Urothelium cell line (cell line): ENCODE measurements around the gene DUSP3.

ENCODE experiments used
- DNase-seq: peaks from one replicate; pipeline ENCODE4 v3.0.0; 2011; ENCODE audit warnings: low spot score, mixed read lengths
- FAIRE-seq: peaks from 2 replicates; lab custom pipeline; 2011; peaks lifted over from hg19 to GRCh38; lab: Jason Lieb, UNC

The DUSP3 gene

DNA sequence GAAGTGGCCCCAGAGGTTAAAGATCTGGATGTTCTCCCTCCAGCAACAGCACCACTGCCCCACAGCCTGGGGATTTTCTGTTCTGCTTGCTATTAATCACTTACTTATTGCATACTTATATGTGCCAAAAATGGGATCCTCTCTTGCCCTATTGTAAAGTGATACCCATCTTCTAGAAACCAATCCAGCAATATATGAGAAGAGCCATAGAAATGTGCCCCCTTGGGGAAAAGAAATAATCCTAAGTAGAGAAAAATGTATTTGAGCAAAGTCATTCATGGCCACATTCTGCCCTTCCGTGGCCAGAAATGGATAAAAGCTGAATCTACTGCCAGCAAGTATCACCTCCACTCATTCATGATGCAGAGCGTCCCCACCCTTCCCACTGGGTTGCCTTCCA is 41.1 kb downstream of the DUSP3 start:
- DNase-seq (no peak), FAIRE-seq (peak; percentile 17)

DNA sequence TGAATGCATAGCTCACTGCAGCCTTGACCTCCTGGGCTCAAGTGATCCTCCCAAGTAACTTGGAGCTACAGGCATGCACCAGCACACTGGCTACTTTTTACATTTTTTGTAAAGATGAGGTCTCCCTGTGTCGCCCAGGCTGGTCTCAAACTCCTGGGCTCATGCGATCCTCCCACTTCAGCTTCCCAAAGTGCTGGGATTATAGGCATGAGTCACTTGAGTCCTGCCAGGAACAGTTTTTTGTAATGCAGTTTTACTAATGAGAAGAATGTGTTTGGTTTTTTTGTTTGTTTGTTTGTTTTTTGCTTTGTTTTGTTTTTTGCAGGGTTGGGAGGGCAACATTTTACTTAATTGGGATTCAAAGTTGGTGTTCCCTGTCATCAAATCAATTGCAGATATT is 42.4 kb downstream of the DUSP3 start:
- FAIRE-seq (no peak), DNase-seq (no peak)

DNA sequence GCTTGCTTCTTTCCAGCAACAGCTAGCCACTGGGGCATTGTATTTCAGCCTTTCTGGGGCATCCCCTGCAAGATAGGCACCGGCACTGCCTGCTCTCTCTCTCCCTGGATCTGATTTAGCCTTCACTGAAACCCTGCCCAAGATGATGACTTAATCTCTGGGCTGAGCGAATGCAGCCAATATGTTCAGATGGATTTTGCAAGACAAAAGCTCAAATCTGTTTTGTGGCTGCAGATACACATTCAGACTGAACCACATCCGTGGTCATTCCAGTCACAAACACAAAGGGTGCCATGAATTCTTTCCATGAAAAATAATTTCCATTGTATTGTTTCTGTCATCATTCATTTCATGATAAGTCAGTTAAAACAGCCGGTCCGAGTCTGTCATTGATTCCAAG is 44.4 kb downstream of the DUSP3 start:
- FAIRE-seq: peak; percentile 20
- peak; percentile 62 for DNase-seq

- FAIRE-seq: no peak
- DNase-seq: no peak
These were observed 44.8 kb downstream of the DUSP3 start for GRCh38 chr17:43733956-43734355.

DNA sequence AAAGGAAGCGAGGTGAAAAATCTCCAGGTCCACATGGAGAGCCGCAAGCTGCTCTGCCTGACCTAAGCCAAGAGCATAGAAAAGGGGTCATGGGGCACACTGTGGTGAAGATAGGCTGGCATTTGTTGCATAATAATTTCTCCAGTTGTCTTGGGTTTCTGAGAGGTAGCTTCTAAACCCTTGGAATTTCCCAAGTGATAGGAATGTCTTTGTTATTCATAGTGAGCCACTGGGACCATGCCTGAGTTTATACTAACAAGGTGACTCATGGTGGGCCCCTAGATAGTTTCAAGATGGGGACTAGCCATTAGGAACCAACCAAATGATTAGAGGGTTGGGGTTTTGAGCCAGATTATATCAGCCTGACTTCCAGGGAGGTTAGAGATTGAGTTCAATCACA is 45.8 kb downstream of the DUSP3 start:
- FAIRE-seq: no peak
- DNase-seq: peak; percentile 32

- FAIRE-seq (no peak), DNase-seq (no peak)
These were observed 50.7 kb downstream of the DUSP3 start for GRCh38 chr17:43728081-43728480.

DNA sequence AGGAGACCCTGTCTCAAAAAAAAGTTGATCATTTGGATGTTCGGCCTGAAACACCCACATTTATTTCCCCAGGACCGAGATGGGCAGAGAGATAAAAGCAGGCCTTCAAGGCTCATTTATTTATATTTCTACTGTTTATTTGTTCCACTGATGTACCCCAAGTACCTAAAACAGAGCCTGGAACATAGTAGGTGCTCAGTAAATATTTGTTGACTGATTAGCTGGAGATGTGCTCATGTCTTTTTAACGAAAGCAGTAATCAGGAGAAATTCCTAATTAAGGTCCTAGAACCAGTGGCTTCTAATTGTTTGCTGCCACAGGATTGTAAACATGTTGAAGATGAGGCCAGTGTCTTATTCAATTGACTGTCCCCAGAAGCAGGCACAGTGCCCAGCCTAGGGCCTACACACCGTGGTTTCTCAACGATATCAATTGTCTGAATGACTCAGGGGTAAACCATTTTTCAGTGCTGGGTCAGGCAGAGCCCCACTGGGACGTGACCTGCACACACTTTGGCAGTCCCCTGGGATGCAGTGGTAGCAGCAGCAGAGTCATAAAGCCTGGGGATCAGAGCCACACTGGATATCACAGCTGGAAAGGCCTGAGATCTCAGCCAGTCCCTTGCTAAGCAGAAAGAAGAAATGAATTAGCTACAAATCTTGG is 54.9 kb downstream of the DUSP3 start:
- FAIRE-seq (peak; percentile 70), DNase-seq (peak; percentile 88)

DNA sequence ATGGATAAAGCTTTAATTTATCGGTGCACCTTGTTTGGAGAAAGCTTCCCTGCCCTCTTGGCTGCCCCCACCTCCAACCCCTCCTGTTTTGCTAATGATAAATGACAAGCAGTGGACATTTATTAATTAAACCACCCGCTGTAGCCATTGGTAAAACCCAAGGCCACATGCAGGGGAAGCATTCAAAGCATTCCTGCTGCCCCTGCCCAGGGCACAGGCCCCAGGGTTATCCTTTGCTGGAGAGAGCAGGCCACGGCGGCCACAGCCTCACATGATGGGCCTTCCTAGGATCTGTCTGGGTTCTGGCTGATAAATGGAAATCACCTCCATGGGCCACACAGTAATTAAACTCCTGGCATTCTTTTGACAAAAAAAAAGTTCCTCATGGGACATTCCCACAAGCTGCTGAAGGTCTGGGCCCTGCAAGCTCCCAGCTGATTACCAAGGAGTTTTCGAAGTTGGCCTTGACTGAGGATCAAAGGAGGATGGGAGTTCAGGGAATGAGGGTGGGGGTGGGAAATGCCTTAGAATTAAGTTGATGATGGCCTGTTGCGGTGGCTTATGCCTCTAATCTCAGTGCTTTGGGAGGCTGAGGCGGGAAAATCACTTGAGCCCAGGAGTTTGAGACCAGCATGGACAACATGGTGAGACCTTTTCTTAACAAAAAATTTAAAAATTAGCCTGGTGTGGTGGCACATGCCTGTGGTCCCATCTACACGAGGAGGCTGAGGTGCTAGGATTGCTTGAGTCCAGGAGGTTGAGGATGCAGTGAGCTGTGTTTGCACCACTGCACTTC is 55.7 kb downstream of the DUSP3 start:
- FAIRE-seq: peak; percentile 32
- DNase-seq: no peak

DNA sequence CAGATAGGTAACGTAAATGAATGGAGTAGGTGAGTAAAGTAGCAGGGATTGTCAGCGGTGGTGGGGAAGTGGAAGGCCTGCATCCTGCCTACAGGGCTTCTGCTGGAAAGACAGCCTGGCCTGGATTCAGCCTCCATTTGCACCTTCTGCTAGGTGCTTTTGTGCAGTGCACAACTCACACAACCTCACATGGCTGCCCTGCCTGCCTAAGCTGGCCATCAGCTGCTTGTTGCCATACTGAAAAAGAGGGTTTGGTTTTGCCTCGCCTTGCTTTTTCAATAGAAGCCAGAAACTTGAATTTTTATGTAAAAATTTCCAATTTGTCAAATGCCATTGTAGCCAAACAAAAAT is 56.5 kb downstream of the DUSP3 start:
- DNase-seq: no peak
- no peak for FAIRE-seq

DNA sequence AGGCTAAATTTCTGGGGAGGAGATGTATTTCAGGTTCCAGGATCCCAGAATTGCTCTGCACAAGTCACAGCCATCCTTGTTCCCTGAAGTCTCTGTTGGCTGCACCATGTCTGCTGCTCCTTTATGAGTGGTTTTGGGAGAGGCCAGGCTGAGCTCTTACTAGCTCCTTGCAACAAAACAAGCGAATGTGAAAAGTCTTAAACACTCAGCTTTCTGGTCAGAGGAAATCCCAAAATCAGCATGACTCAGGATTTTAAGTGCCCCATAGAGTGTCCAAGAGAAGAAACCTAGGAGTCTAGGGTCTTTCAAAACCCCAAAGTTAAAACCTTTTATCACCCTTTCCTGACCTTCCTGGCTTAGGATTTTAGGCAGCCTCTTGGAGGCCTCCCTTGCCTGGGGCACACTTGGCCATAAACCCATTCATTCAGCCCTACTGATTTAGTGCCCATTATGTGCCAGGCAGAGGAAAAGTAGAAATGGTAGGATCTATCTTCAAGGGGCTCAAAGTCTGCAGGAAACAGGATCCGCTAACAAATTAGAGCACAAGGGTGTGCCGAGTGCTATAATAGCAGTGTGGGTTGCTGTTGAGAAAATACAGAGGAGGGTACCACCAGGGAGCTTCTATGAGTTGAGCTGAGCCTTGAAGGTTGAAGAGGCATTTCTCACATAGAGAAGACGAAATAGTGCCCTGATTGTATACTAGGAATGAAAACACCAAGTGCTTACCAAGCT is 57.1 kb downstream of the DUSP3 start:
- FAIRE-seq: no peak

GRCh38 chr17:43720311-43721060 is 58.3 kb downstream of the DUSP3 start:
- DNase-seq (peak; percentile 80), FAIRE-seq (peak; percentile 68)

More for the DNA sequence above, 57.1 kb downstream of the DUSP3 start:
- no peak for DNase-seq

GRCh38 chr17:43719578-43719977 is 59.2 kb downstream of the DUSP3 start:
- DNase-seq: no peak
- no peak for FAIRE-seq

- DNase-seq (no peak), FAIRE-seq (no peak)
These were observed 60.2 kb downstream of the DUSP3 start for GRCh38 chr17:43718544-43718943.

DNA sequence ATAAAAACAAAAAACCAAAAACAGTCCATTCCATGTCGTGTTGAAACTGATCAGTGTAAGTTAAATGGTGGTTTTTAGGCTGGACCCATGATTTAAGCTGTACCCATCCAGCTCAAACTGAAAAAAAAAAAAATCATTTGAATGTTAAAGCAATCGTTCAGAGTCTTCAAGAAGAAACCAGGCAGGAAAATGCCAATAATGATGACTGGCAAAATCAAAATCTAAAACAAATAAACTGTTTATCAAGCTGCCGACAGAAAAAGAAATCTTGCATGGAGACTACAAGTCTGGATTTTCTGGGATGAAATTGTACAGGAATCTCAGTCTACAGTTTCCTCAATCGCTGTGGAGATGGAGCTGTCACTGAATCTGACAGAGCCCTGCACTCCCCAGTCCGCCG is 60.9 kb downstream of the DUSP3 start:
- FAIRE-seq (no peak), DNase-seq (no peak)
